IMR-90 (cell line): ENCODE results near the gene EIF1AD. TPM values are rescaled to one million over a fixed set of nuclear protein-coding genes. Genes with fewer than 3 reads are reported as not detected.

Experiments used
- ATAC-seq: fragments of 200-7000 bp; cut with Tn5 transposase; 2 replicates; pipeline ENCODE4 v1.9.1; 2020; ENCODE audit warnings: low read depth, mild to moderate bottlenecking, moderate library complexity
- BruUV-seq: library from RNA; stranded (reverse); fragments of 400-500 nt; replicated peaks from 2 replicates; lab custom pipeline; 2021; lab: Mats Ljungman, UMichigan
- CTCF ChIA-PET: fragments of 300-600 bp; formaldehyde crosslinking; extraction: SDS; loops from one replicate; lab custom pipeline; 2021; ENCODE audit warnings: antibody characterized with exemption; lab: Yijun Ruan, JAX
- POLR2A ChIA-PET: fragments of 300-600 bp; sonication (Branson Sonifier 250); formaldehyde crosslinking; loops from one replicate; lab custom pipeline; 2022; ENCODE audit warnings: antibody characterized with exemption; ENCODE audit not compliant: unreplicated experiment; lab: Charles Lee
- DNase-seq: peaks from one replicate; pipeline ENCODE4 v3.0.0; 2013
- H2AFZ ChIP-seq: replicated peaks from 2 replicates; pipeline ENCODE3; 2013; ENCODE audit warnings: low read length, mild to moderate bottlenecking; ENCODE audit not compliant: poor library complexity
- H2AK5ac ChIP-seq: 2 replicates; pipeline ENCODE4 v1.6.1; 2013; ENCODE audit warnings: low read depth, low read length, inconsistent platforms
- H2AK9ac ChIP-seq: replicated peaks from 2 replicates; pipeline ENCODE3; 2013; ENCODE audit warnings: mild to moderate bottlenecking, low read depth, low read length, moderate library complexity; ENCODE audit not compliant: poor library complexity
- H2BK120ac ChIP-seq: 2 replicates; pipeline ENCODE4 v1.6.1; 2013; ENCODE audit warnings: low read depth, low read length, inconsistent platforms
- H2BK15ac ChIP-seq: 3 replicates; pipeline ENCODE4 v1.6.1; 2013; ENCODE audit warnings: low read depth, low read length, inconsistent platforms
- H2BK20ac ChIP-seq: 2 replicates; pipeline ENCODE4 v1.6.1; 2013; ENCODE audit warnings: low read depth, mild to moderate bottlenecking, inconsistent platforms, low read length, moderate library complexity
- H2BK5ac ChIP-seq: 2 replicates; pipeline ENCODE4 v1.6.1; 2013; ENCODE audit warnings: mild to moderate bottlenecking, low read depth, low read length, inconsistent platforms; ENCODE audit not compliant: poor library complexity, severe bottlenecking
- H3K14ac ChIP-seq: replicated peaks from 2 replicates; pipeline ENCODE4 v1.6.1; 2013; ENCODE audit warnings: low read depth, low read length, inconsistent platforms
- H3K18ac ChIP-seq: 2 replicates; pipeline ENCODE4 v1.6.1; 2013; ENCODE audit warnings: low read depth, low read length, control low read depth
- H3K23ac ChIP-seq: 2 replicates; pipeline ENCODE4 v1.6.1; 2013; ENCODE audit warnings: low read depth, low read length, inconsistent platforms
- H3K27ac ChIP-seq: 2 replicates; pipeline ENCODE4 v1.5.1; 2013; ENCODE audit warnings: mild to moderate bottlenecking, control low read depth, low read length; ENCODE audit not compliant: insufficient read depth
- H3K27me3 ChIP-seq: 2 replicates; pipeline ENCODE4 v1.6.1; 2013; ENCODE audit warnings: low read length; ENCODE audit not compliant: control insufficient read depth, insufficient read depth
- H3K36me3 ChIP-seq: 2 replicates; pipeline ENCODE4 v1.6.1; 2013; ENCODE audit warnings: low read length, mixed read lengths; ENCODE audit not compliant: control insufficient read depth, insufficient read depth
- H3K4ac ChIP-seq: 2 replicates; pipeline ENCODE4 v1.6.1; 2013; ENCODE audit warnings: low read depth, low read length, inconsistent platforms
- H3K4me1 ChIP-seq: 2 replicates; pipeline ENCODE4 v1.6.1; 2013; ENCODE audit warnings: low read length, mixed read lengths; ENCODE audit not compliant: control insufficient read depth, insufficient read depth
- H3K4me2 ChIP-seq: 2 replicates; pipeline ENCODE4 v1.6.1; 2013; ENCODE audit warnings: low read depth, mild to moderate bottlenecking, control low read depth, low read length, moderate library complexity
- H3K4me3 ChIP-seq: 2 replicates; pipeline ENCODE4 v1.5.1; 2013; ENCODE audit warnings: low read depth, mild to moderate bottlenecking, control low read depth, low read length, moderate library complexity; ENCODE audit not compliant: insufficient read depth
- H3K56ac ChIP-seq: 2 replicates; pipeline ENCODE4 v1.6.1; 2013; ENCODE audit warnings: low read length, inconsistent platforms; ENCODE audit not compliant: insufficient read depth; ENCODE audit errors: extremely low read depth
- H3K79me1 ChIP-seq, 2 experiments: 2 replicates each; pipeline ENCODE4 v1.6.1; 2013; ENCODE audit warnings: low read length in 2 of 2, inconsistent platforms in 1 of 2, low read depth in 1 of 2
- H3K9ac ChIP-seq: 2 replicates; pipeline ENCODE4 v1.6.1; 2013; ENCODE audit warnings: low read depth, low read length, control low read depth
- H3K9me1 ChIP-seq: 2 replicates; pipeline ENCODE4 v1.6.1; 2013; ENCODE audit warnings: low read length, inconsistent platforms; ENCODE audit not compliant: insufficient read depth
- H3K9me3 ChIP-seq: 2 replicates; pipeline ENCODE4 v1.6.1; 2013; ENCODE audit warnings: low read length; ENCODE audit not compliant: control insufficient read depth, insufficient read depth
- H4K20me1 ChIP-seq: 2 replicates; pipeline ENCODE4 v1.6.1; 2013; ENCODE audit warnings: low read length, inconsistent platforms; ENCODE audit not compliant: insufficient read depth
- H4K5ac ChIP-seq: 2 replicates; pipeline ENCODE4 v1.6.1; 2013; ENCODE audit warnings: mild to moderate bottlenecking, low read depth, low read length, control low read depth
- H4K8ac ChIP-seq, 2 experiments: 2 replicates each; pipeline ENCODE4 v1.6.1; 2013; ENCODE audit warnings: low read depth in 2 of 2, low read length in 2 of 2, control low read depth in 1 of 2, inconsistent platforms in 1 of 2
- H4K91ac ChIP-seq: 2 replicates; pipeline ENCODE4 v1.6.1; 2013; ENCODE audit warnings: low read depth, low read length, inconsistent platforms; ENCODE audit not compliant: insufficient read depth
- BHLHE40 ChIP-seq: fragments of 150-350 bp; IDR thresholded peaks from 2 replicates; pipeline ENCODE4 v1.6.1; 2016; ENCODE audit warnings: mild to moderate bottlenecking, low read depth, low read length
- CEBPB ChIP-seq: IDR thresholded peaks from 2 replicates; pipeline ENCODE4 v1.6.1; 2012; ENCODE audit warnings: low read depth, low read length, improper control_type of control experiment
- CHD1 ChIP-seq: IDR thresholded peaks from 2 replicates; pipeline ENCODE4 v1.6.1; 2012; ENCODE audit warnings: low read depth, low read length, improper control_type of control experiment
- CTCF ChIP-seq: conservative IDR thresholded peaks from 2 replicates; pipeline ENCODE4 v1.5.1; 2012; ENCODE audit warnings: mild to moderate bottlenecking, low read depth, low read length, improper control_type of control experiment
- ELK1 ChIP-seq: fragments of 150-350 bp; IDR thresholded peaks from 2 replicates; pipeline ENCODE4 v1.6.1; 2016; ENCODE audit warnings: low read depth, mild to moderate bottlenecking, low read length, moderate library complexity, borderline replicate concordance
- FOS ChIP-seq: fragments of 150-350 bp; IDR thresholded peaks from 2 replicates; pipeline ENCODE4 v1.6.1; 2016; ENCODE audit warnings: low read depth, low read length
- MAZ ChIP-seq: IDR thresholded peaks from 2 replicates; pipeline ENCODE4 v1.6.1; 2012; ENCODE audit warnings: low read depth, mild to moderate bottlenecking, low read length, improper control_type of control experiment, moderate library complexity, borderline replicate concordance
- MXI1 ChIP-seq: IDR thresholded peaks from 2 replicates; pipeline ENCODE4 v1.6.1; 2012; ENCODE audit warnings: low read depth, mild to moderate bottlenecking, low read length, moderate library complexity, borderline replicate concordance
- NFE2L2 ChIP-seq: fragments of 150-350 bp; IDR thresholded peaks from 2 replicates; pipeline ENCODE4 v1.6.1; 2016; ENCODE audit warnings: low read depth, mild to moderate bottlenecking, low read length
- POLR2A ChIP-seq: IDR thresholded peaks from 2 replicates; pipeline ENCODE4 v1.6.1; 2012; ENCODE audit warnings: mild to moderate bottlenecking, low read depth, low read length
- RCOR1 ChIP-seq: IDR thresholded peaks from 2 replicates; pipeline ENCODE4 v1.6.1; 2012; ENCODE audit warnings: mild to moderate bottlenecking, low read length, improper control_type of control experiment; ENCODE audit not compliant: insufficient replicate concordance
- SMC3 ChIP-seq: fragments of 150-350 bp; IDR thresholded peaks from 2 replicates; pipeline ENCODE4 v1.6.1; 2016; ENCODE audit warnings: low read depth, mild to moderate bottlenecking, antibody characterized with exemption, low read length, moderate library complexity
- WGBS, 2 experiments: methylation state at CpG; one replicate each; pipeline versions ENCODE4 v1.1.5 to v1.1.7; 2013; ENCODE audit warnings: missing lambda C conversion rate in 2 of 2; ENCODE audit not compliant: insufficient read length in 1 of 2; ENCODE audit errors: extremely low coverage in 2 of 2; 5-methylcytosine and 5-hydroxymethylcytosine counted together
- dilution Hi-C: fragments of 300-500 bp; cut with HindIII; formaldehyde crosslinking; loops from one replicate; pipeline ENCODE4 v1.14.3; 2018; ENCODE audit warnings: low sequenced_read_pairs; ENCODE audit not compliant: unreplicated experiment
- in situ Hi-C: fragments of 300-500 bp; cut with MboI; formaldehyde crosslinking; loops from 3 replicates; pipeline ENCODE4 v1.14.3; 2019; ENCODE audit warnings: low sequenced_read_pairs, inconsistent platforms, mixed read lengths
- intact Hi-C: fragments of 100-400 bp; cut with micrococcal nuclease; formaldehyde crosslinking; loops from 2 replicates; pipeline ENCODE4 v1.10.0; 2022
- polyA plus RNA-seq, 3 experiments: library from polyadenylated mRNA; depleted of rRNA; stranded (reverse); fragments of >200 nt; gene quantifications; 2 replicates each; pipeline ENCODE4 v1.2.3, GENCODE V29; 2012; ENCODE audit warnings: low replicate concordance in 1 of 3
- total RNA-seq: library from RNA; depleted of rRNA; stranded (reverse); fragments of >200 nt; gene quantifications from 2 replicates; pipeline ENCODE4 v1.2.3, GENCODE V29; 2012

Gene EIF1AD
- total and polyA plus RNA-seq, 2 of the 4 experiments (the other 2 are of a cell fraction): 32.5 to 62.6 TPM

GRCh38 chr11:66012946-66013761 is 11.2 kb upstream of the EIF1AD start:
- WGBS, 2 experiments: 71% methylated on average over 7 of the region's 12 CpGs; no CpG with 5 or more reads in 1 of the 2 experiments
- H3K4me3 ChIP-seq: no peak overlapping the region
- intact Hi-C loops (no loop called here), in situ Hi-C loops (no loop called here), dilution Hi-C loops (no loop called here)
- no peaks in the 10 kb centered on the region for H3K36me3 ChIP-seq
- H2AK5ac ChIP-seq: no peak overlapping the region
- H3K27me3 ChIP-seq: peaks cover 13% of the 10 kb centered on the region
- no peak overlapping the region for H4K8ac ChIP-seq
- no peak overlapping the region for H3K14ac ChIP-seq
- H4K5ac ChIP-seq: no peak overlapping the region
- H3K9me3 ChIP-seq: no peaks in the 10 kb centered on the region
- H4K20me1 ChIP-seq: no peaks in the 10 kb centered on the region; the same call in 1 of the 2 replicates
- ATAC-seq: no peak
- H3K4ac ChIP-seq: no peak overlapping the region; the same call in 1 of the 2 replicates
- peak overlapping the region; percentile 13; the same call in 1 of the 2 replicates for H2BK120ac ChIP-seq
- CTCF ChIA-PET: no interaction called here
- H3K4me1 ChIP-seq: peaks cover 9% of the 10 kb centered on the region
- no TSS peak for BruUV-seq
- H3K56ac ChIP-seq: no peak overlapping the region
- H3K27ac ChIP-seq: no peak overlapping the region
- no peaks in the 10 kb centered on the region for H3K79me1 ChIP-seq
- H2BK20ac ChIP-seq: no peak overlapping the region
- peaks cover 23% of the 10 kb centered on the region for H3K9me1 ChIP-seq
- no peak overlapping the region for H3K4me2 ChIP-seq
- H2AK9ac ChIP-seq: peak overlapping the region; percentile 55
- no peak overlapping the region for H3K9ac ChIP-seq
- no peak overlapping the region for H3K23ac ChIP-seq
- DNase-seq: no peak
- H2AFZ ChIP-seq: peak overlapping the region; percentile 58
- no peak overlapping the region for H4K91ac ChIP-seq
- no peak overlapping the region for H3K18ac ChIP-seq
- H2BK15ac ChIP-seq: 0 out of 3 replicates have a peak overlapping the region, but pooled peaks have one; percentile 27
- POLR2A ChIA-PET: interaction anchor here (0.5 kb wide), 1 partner anchor 118 kb away, joined by 5 read pairs; no protein-coding TSS in a partner anchor
- H2BK5ac ChIP-seq: no peak overlapping the region
- TF ChIP-seq POLR2A (no peak), NFE2L2 (no peak), SMC3 (no peak), ELK1 (no peak), BHLHE40 (no peak), MAZ (no peak), FOS (no peak), CTCF (no peak), MXI1 (no peak), RCOR1 (no peak), CHD1 (no peak), CEBPB (no peak)
